Transverse colon (tissue), 4 donors: Measurements from ENCODE around the gene GALNT12.

ENCODE experiments used
- EP300 ChIP-seq: sonication (generic); formaldehyde crosslinking; IDR thresholded peaks from one replicate; pipeline ENCODE4 v1.6.1; 2017; ENCODE audit warnings: antibody characterized with exemption, low read depth
- POLR2A ChIP-seq: fragments of 450-650 bp; IDR thresholded peaks from one replicate; pipeline ENCODE4 v1.6.1; 2016; ENCODE audit warnings: antibody characterized with exemption, mild to moderate bottlenecking, moderate library complexity
- POLR2AphosphoS5 ChIP-seq, 3 donors: sonication (generic); formaldehyde crosslinking; IDR thresholded peaks; one replicate each; pipeline ENCODE4 v1.6.1; 2016; ENCODE audit warnings: antibody characterized with exemption in 3 of 3
- TF ChIP-seq, protein P1 (sequence below), 5 experiments: fragments of 200-600 bp in 3 of 5; fragments of 450-650 bp in 2 of 5; sonication (generic) in 3 of 5; IDR thresholded peaks; 1 replicate in 2 of 5; 2 replicates in 3 of 5; pipeline ENCODE4 v1.5.1; 2016 to 2017; ENCODE audit warnings: antibody characterized with exemption in 5 of 5, inconsistent platforms in 3 of 5, mild to moderate bottlenecking in 2 of 5, moderate library complexity in 1 of 5

GRCh38 chr9:98823666-98824334 lies 16.3 kb downstream of the GALNT12 start:
- TF ChIP-seq, protein P1, sequence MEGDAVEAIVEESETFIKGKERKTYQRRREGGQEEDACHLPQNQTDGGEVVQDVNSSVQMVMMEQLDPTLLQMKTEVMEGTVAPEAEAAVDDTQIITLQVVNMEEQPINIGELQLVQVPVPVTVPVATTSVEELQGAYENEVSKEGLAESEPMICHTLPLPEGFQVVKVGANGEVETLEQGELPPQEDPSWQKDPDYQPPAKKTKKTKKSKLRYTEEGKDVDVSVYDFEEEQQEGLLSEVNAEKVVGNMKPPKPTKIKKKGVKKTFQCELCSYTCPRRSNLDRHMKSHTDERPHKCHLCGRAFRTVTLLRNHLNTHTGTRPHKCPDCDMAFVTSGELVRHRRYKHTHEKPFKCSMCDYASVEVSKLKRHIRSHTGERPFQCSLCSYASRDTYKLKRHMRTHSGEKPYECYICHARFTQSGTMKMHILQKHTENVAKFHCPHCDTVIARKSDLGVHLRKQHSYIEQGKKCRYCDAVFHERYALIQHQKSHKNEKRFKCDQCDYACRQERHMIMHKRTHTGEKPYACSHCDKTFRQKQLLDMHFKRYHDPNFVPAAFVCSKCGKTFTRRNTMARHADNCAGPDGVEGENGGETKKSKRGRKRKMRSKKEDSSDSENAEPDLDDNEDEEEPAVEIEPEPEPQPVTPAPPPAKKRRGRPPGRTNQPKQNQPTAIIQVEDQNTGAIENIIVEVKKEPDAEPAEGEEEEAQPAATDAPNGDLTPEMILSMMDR (IDR thresholded peaks at IDR 0.05), result no peak
- TF ChIP-seq EP300, result no peak
- TF ChIP-seq POLR2AphosphoS5 (IDR thresholded peaks at IDR 0.05), result no peak
- no peak for TF ChIP-seq POLR2A
